Frontal cortex (tissue), 4 donors: ENCODE results near the gene TAS2R46. TPM values are rescaled to one million over a fixed set of nuclear protein-coding genes. Genes with fewer than 3 reads are reported as not detected.
"Not testable (repeated sequence)": the region's sequence is repeated elsewhere in the genome, so short reads cannot be mapped to it uniquely, and the experiment has no call there.

ENCODE experiments used
- DNase-seq, 2 donors: peaks; one replicate each; pipeline ENCODE4 v3.0.0; 2012; ENCODE audit warnings: low spot score in 2 of 2
- FAIRE-seq: peaks from 2 replicates; lab custom pipeline; 2012; peaks lifted over from hg19 to GRCh38; lab: Jason Lieb, UNC
- total RNA-seq: library from RNA; depleted of rRNA; stranded (reverse); fragments of >200 nt; gene quantifications from one replicate; pipeline ENCODE4 v1.2.3, GENCODE V29; 2014
- donor health status: control.
- donor health status: control.
- donor health status: control.

TAS2R46 gene, protein sequence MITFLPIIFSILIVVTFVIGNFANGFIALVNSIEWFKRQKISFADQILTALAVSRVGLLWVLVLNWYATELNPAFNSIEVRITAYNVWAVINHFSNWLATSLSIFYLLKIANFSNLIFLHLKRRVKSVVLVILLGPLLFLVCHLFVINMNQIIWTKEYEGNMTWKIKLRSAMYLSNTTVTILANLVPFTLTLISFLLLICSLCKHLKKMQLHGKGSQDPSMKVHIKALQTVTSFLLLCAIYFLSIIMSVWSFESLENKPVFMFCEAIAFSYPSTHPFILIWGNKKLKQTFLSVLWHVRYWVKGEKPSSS
- total RNA-seq: 1.6 TPM

DNA sequence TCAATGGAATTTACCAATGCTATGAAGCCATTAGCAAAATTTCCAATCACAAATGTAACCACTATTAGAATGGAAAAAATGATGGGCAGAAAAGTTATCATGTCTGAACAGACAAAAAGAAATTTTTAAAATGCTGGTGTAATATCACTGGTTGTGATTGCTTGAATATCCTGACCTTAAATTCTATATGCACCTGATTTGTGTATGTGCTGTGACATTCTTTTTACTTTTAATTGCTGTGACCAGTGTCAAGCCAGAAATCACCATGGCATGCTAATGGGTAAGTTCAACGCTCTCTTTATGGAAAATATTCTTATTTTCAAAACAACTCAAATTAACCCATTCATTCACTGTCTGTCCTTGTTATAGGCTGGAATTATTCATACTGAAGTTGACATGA is at the start of gene TAS2R46:
TSS of gene TAS2R46 (minus strand) at position 101 of the 400 bp plus-strand sequence. CDS start at position 101, 0 bp downstream.
- FAIRE-seq, DNase-seq: not testable (repeated sequence)

DNA sequence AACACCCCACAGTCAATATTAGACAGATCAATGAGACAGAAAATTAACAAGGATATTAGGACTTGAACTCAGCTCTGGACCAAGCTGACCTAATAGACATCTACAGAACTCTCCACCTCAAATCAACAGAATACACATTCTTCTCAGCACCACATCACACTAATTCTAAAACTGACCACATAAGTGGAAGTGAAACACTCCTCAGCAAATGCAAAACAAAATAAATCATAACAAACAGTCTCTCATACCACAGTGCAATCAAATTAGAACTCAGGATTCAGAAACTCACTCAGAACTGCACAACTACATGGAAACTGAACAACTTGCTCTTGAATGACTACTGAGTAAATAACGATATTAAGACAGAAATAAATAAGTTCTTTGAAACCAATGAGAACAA is 49.1 kb upstream of the TAS2R46 start:
- not testable (repeated sequence) for FAIRE-seq, DNase-seq

DNA sequence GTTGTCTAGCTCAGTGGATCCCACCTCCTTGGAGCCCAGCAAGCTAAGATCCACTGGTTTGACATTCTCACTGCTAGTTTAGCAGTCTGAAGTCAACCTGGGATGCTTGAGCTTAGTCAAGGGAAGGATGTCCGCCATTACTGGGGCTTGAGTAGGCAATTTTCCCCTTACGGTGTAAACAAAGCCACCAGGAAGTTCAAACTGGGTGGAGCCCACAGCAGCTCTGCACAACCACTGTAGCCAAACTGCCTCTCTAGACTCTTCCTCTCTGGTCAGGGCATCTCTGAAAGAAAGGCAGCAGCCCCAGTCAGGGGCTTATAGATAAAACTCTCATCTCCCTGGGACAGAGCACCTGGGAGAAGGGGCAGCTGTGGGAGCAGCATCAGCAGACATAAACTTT is 46.8 kb upstream of the TAS2R46 start:
- no peak for DNase-seq
- FAIRE-seq: no peak

DNA sequence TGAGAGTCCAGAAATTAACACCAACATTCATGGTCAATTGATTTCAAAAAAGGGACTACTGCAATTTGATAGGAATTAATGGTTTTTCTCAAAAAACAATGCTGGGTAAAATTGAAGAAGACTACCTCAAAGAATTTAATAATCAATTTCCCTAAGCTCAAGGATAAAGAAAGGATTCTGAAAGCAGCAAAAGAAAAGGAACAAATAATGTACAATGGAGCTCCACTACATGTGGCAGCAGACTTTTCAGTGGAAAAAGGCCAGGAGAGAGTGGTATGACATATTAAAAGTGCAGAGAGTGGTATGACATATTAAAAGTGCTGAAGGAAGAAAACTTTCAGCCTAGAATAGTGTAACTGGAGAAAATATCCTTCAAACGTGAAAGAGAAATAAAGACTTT is 45.6 kb upstream of the TAS2R46 start:
- FAIRE-seq: no peak
- no peak for DNase-seq

DNA sequence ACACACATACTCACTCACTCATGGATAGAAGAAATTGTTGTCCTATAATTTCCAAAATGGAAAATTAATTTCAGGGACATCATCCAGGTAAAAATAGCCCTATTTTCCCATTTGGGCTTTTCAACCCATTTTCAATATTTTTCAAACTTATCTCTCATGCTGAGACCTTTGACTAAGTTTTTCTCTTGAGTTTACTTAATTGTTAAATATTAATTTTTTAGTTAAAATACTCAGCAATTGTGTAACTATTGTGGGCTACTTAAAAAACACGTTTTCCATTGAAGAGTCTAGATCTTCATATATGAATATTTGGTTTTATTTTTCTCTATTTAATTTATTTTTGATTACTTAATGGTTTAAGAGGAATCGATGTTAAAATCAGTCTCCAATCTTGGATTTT is 44.2 kb upstream of the TAS2R46 start:
- DNase-seq: no peak
- no peak for FAIRE-seq

DNA sequence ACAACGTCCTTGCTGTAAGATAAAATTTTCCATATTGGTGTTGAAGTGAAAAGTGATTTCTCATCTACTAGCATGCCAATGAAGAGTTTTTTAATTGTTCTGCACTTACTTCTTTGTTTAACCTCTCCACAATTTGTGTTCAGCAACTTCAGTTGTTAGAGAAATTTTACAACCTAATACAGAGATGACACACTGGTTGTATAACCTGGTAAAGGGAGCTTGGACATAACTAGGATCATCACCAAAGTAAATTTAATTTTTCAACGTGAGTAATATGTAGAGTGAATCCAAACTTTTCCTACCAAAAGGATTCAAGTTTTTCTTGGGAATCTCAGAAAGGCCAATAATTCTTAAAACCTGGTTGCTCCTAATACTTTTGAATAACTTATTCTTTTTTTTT is 43.5 kb upstream of the TAS2R46 start:
- FAIRE-seq (no peak), DNase-seq (no peak)

DNA sequence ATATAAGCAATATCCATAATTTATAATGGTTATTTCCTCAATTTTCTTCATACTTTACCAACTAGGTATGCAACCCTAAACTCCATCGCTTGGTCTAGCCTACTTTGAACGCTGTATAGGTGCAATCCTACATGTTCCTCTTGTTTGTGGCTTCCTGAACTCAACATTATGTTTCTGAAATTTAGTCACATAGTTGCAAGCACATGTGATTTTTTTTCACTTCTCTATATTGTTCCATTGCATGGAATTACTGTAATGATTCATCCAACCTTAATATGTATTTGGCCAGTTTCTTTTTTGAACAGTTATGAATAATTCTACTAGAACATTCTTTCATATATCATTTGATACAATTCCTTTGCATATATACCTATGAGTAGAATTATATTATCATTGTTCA is 32.8 kb upstream of the TAS2R46 start:
- DNase-seq, FAIRE-seq: not testable (repeated sequence)

DNA sequence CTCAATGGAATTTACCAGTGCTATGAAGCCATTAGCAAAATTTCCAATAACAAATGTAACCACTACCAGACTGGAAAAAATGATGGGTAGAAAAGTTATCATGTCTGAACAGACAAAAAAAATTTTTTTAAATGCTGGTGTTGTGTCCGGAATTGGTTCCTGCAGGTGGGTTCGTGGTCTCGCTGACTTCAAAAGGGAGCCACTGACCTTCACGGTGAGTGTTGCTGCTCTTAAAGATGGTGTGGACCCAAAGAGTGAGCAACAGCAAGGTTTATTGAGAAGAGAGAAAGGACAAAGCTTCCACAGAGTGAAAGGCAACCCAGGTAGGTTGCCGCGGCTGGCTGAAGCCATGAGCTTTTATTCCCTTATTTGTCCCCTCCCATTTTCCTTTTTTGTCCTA is 30.0 kb upstream of the TAS2R46 start, which contains the start of gene TAS2R43:
TSS of gene TAS2R43 (minus strand) at position 186 of the 400 bp plus-strand sequence. CDS start at position 102, 84 bp downstream.
- DNase-seq (no peak), FAIRE-seq (no peak)

DNA sequence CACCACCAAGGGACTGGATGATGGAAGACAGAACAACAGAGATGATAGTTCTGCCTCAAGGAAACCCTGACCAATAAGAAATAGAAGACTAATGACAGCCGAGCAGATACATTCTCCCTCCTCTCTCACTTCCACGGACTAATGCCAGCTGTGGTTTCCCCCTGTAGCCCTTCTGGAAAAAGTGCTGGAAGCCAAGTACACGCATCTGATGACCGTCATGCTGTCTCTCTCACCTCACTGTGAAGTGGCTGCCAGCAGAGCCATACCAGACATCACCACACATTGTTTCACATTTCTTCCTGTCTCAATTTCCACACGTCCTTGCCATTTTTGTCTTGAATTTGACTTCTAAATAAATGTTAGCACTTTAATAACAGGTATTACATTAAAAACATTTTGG is 27.2 kb upstream of the TAS2R46 start:
- DNase-seq (no peak), FAIRE-seq (no peak)

DNA sequence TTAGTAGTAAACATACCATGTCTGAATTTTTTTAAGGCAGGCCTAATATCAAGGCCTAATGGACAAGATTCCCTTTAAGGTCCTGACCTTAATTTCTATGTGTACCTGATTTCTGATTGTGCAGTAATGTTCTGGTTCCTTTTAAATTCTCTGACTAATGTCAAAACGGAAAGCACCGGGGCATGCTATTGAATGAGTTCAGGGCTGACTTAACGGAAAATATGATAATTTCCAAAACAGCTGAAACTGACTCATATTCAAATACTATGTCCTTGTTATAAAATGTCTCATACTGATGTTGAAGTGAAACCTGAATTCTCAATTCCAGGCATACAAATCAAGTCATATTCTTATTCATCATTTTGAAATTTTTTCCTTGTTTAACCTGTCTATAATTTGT is 23.3 kb upstream of the TAS2R46 start:
- FAIRE-seq (no peak), DNase-seq (no peak)

DNA sequence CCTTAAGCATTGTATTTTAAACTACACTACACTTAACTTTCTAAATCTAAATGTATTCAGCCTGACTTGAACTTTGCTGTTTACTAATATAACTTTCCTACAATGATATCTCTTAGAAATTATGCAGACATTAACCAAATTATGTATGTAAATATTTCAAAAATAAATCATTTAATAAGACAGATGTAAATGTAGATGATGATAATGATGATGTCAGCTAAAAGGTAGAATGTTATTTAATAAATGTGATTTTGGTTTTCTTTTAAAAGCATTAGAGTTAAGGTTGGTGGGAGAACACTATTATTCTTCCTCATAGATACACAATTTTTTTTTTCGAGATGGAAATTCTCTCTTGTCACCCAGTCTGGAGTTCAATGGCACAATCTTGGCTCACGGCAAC is 19.9 kb upstream of the TAS2R46 start:
- DNase-seq: no peak
- no peak for FAIRE-seq

DNA sequence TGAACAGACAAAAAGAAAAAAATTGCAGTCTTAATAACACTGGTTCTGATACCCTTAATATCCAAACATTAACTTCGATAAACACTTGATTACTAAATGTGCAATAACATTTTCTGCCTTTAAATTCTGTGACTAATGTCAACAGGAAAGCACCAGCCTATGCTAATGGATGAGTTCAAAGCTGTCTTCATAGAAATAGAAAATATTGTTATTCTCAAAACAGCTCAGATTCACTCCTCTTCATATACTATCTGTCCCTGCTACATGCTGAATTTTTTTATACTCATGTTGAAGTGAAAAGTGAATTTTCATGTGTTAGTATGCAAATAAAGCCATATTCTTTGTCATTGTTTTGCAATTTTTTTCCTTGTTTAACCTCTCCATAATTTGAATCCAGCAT is 16.2 kb upstream of the TAS2R46 start:
- no peak for FAIRE-seq
- no peak for DNase-seq

DNA sequence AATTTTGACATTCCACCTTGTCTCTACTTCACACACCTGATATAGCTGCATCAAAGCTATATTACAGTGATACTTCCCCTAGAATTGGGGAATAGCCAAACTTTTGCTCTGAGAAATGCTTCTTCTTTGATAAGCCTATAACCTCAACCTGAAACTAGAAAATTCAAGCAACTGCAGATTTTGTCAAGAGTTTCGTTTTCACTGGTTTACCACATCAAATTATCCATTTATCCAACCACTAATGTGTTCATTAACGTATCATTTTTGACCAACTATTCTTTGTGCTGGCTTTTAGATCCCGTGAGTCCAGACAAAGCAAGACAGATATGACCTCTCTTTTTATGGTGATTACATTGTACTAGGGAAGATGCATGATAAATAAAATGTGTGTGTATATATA is 13.5 kb upstream of the TAS2R46 start:
- no peak for FAIRE-seq

DNA sequence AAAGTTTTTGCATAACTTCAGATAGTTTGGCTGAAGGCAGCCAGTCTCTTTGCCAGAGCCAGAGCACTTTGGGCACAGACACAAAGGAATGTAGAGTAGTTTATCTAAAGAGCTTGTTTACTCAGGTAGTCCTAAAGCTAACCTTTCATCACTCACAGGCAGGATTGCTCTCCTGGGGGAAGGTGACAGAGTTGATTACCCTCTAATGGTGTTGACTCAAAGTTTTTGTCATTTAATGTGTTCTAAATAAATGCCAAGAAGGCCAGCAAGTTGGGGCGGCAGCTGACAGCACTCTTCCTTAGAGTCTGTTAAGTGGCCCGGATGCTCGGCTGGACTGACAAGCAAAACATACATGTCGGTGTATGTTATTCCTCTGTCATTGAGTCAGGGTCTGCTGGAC is 9.3 kb upstream of the TAS2R46 start:
- FAIRE-seq (no peak), DNase-seq (no peak)

More for the DNA sequence above, 13.5 kb upstream of the TAS2R46 start:
- no peak for DNase-seq

DNA sequence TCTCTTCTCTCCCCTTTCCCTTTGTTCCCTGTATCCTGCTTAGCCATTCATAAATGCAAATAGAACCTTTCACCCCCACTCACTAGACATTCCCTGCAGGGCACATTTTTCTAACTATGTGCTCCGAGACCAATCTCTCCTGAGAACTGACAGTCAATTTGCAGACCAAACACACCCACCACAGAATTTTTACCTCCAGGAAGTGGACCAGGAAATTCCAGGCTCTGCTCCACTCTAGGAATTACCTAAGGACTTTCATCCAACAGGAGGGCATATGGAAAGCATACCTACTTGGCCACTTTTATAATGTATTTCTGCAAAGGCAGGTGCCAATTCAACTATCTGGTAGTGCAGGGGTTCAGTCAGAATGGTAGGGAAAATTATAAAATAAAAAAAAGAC is 8.9 kb upstream of the TAS2R46 start:
- FAIRE-seq: no peak
- no peak for DNase-seq

DNA sequence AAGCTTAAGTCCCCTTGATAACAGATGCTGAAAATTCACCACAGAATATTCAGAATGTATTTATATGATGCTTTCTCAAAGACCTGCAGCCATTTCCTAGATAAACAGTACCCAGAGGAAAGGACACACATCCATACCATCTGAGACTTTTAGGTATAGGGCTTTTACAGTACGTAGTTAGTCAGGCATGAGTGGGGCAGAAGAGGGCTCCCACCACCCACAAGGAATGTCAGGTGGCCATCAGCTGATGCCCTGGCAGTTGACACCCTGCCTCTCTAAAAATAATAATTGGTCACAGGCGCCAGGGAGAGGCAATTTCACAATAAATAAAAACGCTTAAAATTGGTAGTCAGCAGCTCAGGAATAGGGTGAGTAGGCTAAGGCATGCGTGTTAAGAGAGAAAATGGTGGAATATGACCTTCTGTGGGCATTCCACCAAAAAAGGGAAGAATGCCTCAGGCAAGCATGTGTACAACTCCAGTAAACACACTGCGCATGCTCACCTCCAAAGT is 7.8 kb upstream of the TAS2R46 start:
- no peak for DNase-seq
- no peak for FAIRE-seq

DNA sequence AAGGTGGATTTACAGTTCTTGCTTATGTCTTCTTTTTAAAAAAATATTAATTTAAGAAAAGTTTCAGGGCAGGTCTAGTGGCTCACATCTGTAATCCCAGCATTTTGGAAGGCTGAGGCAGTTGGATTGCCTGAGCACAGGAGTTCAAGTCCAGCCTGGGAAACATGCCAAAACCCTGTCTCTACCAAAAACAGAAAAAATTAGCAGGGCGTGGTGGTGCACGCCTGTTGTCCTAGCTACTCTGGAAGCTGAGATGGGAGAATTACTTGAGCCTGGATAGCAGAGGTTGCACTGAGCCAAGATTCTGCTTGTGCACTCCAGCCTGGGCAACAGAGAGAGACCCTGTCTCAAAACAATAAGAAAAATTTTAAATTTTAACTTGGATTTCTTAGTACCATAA is 5.4 kb upstream of the TAS2R46 start:
- no peak for DNase-seq
- FAIRE-seq: no peak

DNA sequence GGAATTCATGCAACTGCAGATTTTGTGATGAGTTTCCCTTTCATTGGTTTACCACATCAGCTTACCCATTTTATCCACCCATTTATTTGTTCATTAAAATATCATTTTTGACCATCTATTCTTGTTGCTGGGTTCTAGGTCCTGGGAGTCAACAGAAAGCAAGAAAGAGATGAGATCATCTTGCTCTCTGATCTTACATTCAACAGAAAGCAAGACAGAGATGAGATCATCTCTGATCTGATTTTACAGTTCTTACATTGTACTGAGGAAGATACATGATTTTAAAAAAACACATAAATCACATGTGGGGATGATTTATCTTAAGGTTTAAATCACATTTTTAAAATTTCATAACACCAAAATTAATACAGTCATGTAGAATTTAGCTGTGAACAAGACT is 2.3 kb downstream of the TAS2R46 start:
- no peak for DNase-seq
- FAIRE-seq: no peak

DNA sequence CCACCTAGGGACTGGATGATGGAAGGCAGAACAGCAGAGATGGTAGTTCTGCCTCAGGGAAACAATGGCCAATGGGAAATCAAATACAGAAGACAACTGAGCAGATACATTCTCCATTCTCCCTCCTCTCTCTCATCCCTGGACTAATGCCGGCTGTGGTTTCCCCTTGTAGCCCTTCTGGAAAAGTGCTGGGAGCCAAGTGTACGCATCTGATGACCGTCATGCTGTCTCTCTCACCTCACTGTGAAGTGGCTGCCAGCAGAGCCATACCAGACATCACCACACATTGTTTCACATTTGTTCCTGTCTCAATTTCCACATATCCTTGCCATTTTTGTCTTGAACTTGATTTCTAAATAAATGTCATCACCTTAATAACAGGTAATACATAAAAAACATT is 3.1 kb downstream of the TAS2R46 start:
- DNase-seq: no peak
- FAIRE-seq: no peak

DNA sequence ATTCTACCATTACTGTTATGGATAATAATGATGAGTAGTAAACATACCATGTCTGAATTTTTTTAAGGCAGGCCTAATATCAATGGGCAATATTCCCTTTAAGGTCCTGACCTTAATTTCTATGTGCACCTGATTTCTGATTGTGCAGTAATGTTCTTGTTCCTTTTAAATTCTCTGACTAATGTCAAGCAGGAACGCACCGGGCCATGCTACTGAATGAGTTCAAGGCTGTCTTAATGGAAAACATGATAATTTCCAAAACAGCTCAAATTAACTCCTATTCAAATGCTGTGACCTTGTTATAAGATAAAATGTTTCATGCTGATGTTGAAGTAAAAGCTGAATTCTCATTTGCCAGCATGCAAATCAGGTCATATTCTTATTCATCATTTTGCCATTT is 6.8 kb downstream of the TAS2R46 start:
- no peak for DNase-seq
- FAIRE-seq: no peak

DNA sequence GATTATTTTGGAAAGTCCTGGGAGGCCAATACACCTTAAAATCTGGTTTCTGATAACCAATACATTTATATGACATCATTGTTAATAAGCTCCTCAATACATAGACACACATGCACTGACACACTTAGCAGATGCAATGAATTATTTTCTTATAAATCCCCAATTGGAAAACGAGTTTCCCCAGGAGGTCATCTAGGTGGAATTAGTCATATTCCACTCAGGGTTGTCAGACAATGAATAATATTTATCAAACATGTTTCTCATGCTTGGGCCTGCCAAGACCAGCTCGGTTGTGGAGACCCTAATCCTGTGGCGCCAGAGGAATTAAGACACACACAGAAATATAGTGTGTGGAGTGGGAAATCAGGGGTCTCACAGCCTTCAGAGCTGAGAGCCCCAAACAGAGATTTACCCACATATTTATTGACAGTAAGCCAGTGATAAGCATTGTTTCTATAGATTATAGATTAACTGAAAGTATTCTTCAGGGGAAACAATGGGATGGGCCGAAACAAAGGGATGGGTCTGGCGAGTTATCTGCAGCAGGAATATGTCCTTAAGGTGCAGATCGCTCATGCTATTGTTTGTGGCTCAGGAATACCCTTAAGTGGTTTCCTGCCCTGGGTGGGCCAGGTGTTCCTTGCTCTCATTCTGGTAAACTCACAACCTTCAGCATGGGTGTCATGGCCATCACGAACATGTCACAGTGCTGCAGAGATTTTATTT is 12.1 kb downstream of the TAS2R46 start:
- DNase-seq, FAIRE-seq: not testable (repeated sequence)
